22Rv1 (cell line): Measurements from ENCODE around the gene MEIS3.

ENCODE experiments used
- CTCF ChIP-seq: fragments of 450-650 bp; IDR thresholded peaks from 2 replicates; pipeline ENCODE4 v1.5.1; 2017; ENCODE audit warnings: mild to moderate bottlenecking
- ZFX ChIP-seq: fragments of 450-650 bp; IDR thresholded peaks from 2 replicates; pipeline ENCODE4 v1.6.1; 2017; ENCODE audit warnings: antibody characterized with exemption, borderline replicate concordance

GRCh38 chr19:47434088-47434487, 14.8 kb upstream of the MEIS3 start:
- no peak for TF ChIP-seq CTCF
- no peak for TF ChIP-seq ZFX
